HG03521 (cell line): ENCODE measurements around the gene NAXE.
A peak's percentile ranks its signal among the peaks of the same experiment; 100 is the strongest.
"Not testable (repeated sequence)": the region's sequence is repeated elsewhere in the genome, so short reads cannot be mapped to it uniquely, and the experiment has no call there.

Source experiments
- ATAC-seq: cut with Tn5 transposase; IDR thresholded peaks from one replicate; pipeline ENCODE4 v1.9.1; 2021; ENCODE audit warnings: mild to moderate bottlenecking, moderate library complexity; ENCODE audit not compliant: unreplicated experiment

NAXE gene

DNA sequence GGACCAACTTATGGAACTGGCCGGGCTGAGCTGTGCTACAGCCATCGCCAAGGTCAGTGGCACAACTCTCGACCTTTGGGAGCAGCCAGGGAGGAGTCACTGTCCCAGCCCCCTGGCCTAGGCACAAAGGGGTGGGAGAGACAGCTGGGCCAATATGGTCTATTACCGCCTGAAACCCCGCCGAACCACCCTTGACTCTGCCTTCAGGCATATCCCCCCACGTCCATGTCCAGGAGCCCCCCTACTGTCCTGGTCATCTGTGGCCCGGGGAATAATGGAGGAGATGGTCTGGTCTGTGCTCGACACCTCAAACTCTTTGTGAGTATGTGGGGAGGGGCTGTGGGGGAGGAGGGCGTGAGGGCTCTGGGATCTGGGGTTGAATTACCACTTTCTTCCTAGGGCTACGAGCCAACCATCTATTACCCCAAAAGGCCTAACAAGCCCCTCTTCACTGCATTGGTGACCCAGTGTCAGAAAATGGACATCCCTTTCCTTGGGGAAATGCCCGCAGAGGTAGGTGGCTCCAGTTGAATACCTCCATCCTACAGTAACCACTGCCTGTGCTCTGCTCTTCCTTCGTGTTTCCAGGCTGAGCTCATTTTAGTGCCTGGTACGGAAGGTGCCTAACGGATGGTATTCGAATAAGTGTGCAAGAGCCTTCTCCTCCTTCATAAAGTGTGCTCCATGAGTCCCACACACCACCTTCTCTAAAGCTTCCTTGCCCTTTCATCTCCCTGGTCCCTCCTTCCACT lies 758 bp downstream of the NAXE start:
- ATAC-seq, result no peak

GRCh38 chr1:156592910-156593660 lies 1.5 kb downstream of the NAXE start:
- no peak for ATAC-seq

DNA sequence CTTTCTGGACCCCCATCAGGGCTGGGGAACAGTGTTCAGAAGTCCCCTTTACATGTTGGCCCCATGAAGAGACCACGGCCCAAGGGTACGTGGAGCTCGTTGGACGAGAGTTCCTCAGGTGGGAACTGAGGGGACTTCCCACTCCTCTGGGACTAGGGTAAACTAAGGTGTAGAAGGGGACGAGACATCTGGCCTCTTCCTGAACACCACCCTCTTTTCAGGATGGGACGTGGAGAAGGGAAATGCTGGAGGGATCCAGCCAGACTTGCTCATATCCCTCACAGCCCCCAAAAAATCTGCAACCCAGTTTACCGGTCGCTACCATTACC lies 2.0 kb downstream of the NAXE start:
- no peak for ATAC-seq

- no peak for ATAC-seq
Observed at GRCh38 chr1:156594190-156594589, 2.6 kb downstream of the NAXE start.

GRCh38 chr1:156595016-156595415 lies 3.4 kb downstream of the NAXE start:
- ATAC-seq, result no peak

DNA sequence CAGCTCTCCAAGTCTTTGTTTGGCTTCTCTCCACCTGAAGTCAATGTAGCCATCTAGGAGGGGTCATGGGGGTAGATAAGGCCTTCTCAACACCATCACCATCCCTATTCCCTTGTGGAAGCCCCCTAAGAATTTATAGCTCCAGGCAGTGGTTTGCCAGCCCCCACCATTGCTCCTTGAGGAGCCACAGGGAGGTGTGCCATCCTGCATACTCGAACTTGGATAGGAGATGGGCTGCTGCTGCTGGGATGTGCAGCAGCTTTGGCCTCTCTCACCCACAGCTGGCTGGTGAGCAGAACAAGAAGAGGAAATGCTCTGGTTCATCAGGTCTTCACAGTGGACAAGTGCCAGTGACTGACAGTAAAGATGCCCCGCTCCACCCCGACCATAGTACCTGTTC lies 4.8 kb downstream of the NAXE start:
- no peak for ATAC-seq

- ATAC-seq, result no peak
Observed at GRCh38 chr1:156598125-156598524, 6.5 kb downstream of the NAXE start.

GRCh38 chr1:156598731-156599432 lies 7.3 kb downstream of the NAXE start:
- no peak for ATAC-seq

GRCh38 chr1:156599811-156600210 lies 8.2 kb downstream of the NAXE start:
- ATAC-seq, result no peak

- ATAC-seq, result no peak
Observed at GRCh38 chr1:156600733-156601121, 9.2 kb downstream of the NAXE start.

DNA sequence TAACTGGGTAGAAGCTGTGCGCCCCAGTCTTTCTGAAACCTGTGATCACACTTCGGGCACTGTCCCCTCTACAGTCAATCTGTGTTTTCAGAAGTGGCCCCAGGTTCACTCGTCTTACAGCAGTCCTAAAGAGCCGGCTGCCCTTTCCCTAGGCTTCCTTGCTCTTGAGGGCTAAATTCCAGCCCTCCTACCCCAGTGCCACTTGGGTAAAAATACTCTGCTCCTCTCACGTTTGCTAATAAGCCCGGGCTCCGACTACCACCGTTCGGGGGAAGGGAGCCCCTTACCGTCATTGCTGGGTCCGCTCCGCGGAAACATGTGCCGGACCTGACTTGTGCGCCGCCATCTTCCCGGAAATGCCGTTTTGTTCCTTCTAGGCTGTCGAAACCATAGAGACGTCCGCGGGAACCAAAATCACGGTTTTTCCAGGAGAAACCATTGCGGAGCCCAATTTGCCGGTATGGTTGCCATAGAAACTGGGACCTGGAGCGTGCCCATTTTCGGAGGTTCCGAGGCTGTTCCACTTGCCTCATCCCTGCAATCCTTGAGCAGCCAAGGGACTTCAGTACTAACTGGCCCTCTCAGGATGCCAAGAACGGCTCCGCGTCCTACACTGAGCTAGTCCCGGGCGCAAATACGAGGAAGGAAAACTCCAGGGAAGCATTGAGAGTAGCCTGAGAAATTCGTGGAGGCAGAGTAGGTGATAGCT lies 9.7 kb downstream of the NAXE start, which contains the start of gene GPATCH4:
GPATCH4 (minus strand) TSS at position 358 of the 709 bp plus-strand sequence.
- ATAC-seq, result peak; percentile 61

DNA sequence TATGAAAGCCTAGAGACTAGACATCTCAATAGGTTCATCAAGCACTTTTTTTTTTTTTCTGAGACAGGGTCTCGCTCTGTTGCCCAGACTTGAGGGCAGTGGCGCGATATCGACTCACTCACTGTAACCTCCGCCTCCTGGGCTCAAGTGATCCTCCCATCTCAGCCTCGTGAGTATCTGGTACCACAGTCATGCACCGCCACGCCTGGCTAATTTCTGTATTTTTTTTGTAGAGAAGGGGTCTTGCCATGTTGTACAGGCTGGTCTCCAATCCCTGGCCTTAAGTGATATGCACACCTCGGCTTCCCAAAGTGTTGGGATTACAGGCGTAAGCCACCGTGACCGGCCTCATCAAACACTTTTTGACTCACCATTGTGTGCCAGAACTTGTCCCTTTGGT lies 10.3 kb downstream of the NAXE start:
- ATAC-seq, result peak; percentile 5

DNA sequence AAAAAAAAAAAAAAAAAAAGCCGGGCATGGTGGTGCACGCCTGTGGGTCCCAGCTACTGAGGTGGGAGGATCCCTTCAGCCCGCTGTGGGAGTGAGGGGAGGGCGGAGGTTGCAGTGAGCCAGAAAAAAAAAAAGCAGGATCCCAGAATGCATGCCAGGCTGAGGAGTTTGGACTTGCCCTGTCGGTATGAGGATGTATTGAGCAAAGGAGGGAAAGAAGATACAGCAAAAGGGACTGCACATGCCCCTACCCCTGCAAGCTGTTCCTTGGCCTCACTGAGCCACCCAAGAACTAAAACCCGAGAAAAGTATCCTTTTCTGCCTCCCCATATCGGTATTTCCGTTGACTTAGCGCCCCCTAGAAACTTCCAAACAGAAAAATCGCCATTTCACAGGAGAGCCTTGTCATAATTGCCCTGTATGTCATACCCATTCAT lies 11.0 kb downstream of the NAXE start:
- ATAC-seq, result no peak

- not testable (repeated sequence) for ATAC-seq
Observed at GRCh38 chr1:156607344-156607743, 15.8 kb downstream of the NAXE start.

DNA sequence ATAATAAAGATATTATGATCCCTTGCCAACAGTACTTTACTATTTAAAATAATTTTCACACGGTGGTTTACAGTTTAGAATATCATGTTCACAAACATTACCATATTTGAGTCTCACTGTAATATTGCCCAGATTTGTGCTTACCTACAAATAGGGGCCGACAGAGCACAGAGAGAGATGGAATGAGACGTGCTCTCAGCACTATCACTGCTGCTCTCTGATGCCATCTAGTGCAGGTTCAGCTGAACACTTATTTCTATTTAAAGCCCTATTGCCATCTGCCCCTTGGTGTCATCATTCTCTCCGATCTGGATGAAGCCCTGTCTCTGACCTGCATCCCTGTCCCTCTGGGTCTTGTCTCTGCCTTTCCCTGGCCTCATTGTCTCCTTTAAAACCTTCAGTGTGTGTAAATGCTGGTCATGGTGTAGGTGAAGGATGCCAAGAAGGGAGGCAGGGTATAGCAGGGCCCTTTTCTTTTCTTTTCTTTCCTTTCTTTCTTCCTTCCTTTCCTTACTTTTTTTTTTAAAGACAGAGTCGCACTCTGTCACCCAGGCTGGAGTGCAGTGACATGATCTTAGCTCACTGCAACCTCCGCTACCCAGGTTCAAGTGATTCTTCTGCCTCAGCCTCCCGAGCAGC lies 16.6 kb downstream of the NAXE start:
- peak; percentile 48 for ATAC-seq

- no peak for ATAC-seq
Observed at GRCh38 chr1:156608981-156609380, 17.4 kb downstream of the NAXE start.

GRCh38 chr1:156610072-156610471 lies 18.5 kb downstream of the NAXE start:
- ATAC-seq, result not testable (repeated sequence)

DNA sequence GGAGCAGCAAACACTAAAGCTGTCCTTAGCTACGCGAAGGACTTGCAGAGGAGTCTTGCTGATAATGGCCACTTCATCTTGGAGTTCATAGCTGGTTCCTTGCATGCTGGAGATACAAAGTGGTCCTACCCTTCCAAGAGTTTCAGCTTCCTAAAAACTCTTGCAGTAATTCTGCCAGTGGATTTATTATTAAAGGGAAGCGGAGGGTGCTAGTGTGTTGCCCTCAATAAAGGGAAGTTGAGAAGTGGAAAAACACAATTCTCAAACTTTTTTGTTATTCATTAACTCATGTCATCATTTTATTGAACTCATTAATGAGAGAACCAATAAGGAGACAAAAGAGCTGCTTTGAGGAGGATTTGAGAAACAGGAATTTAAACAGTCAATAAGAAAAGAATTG lies 21.1 kb downstream of the NAXE start:
- ATAC-seq, result no peak

- no peak for ATAC-seq
Observed at GRCh38 chr1:156615946-156616345, 24.4 kb downstream of the NAXE start.

GRCh38 chr1:156616463-156616862 lies 24.9 kb downstream of the NAXE start:
- no peak for ATAC-seq
